A549 (cell line): ENCODE measurements around the gene SPAST.

Experiments used
- BHLHE40 ChIP-seq: IDR thresholded peaks from 2 replicates; pipeline ENCODE4 v1.6.1; 2012; ENCODE audit warnings: low read depth, low read length, inconsistent platforms
- CEBPB ChIP-seq, 2 experiments: fragments of >200 bp in 1 of 2; sonication (Bioruptor Twin) in 1 of 2; formaldehyde crosslinking in 1 of 2; IDR thresholded peaks; 2 replicates each; pipeline ENCODE4 v1.6.1; 2012 to 2016
- JUN ChIP-seq, 2 experiments: fragments of >200 bp; sonication (Bioruptor Twin); formaldehyde crosslinking; IDR thresholded peaks; 2 replicates in 1 of 2; 3 replicates in 1 of 2; pipeline ENCODE4 v1.6.1; 2016 to 2017
- KDM5A ChIP-seq: fragments of 200-600 bp; sonication (generic); IDR thresholded peaks from 2 replicates; pipeline ENCODE4 v1.6.1; 2016; ENCODE audit warnings: antibody characterized with exemption, mild to moderate bottlenecking
- MAFK ChIP-seq: fragments of 450-650 bp; IDR thresholded peaks from 2 replicates; pipeline ENCODE4 v1.6.1; 2014; ENCODE audit not compliant: partially characterized antibody
- POLR2A ChIP-seq: IDR thresholded peaks from 2 replicates; pipeline ENCODE4 v1.6.1; 2012; ENCODE audit warnings: mild to moderate bottlenecking, low read length
- RAD21 ChIP-seq, 2 experiments: fragments of >200 bp in 1 of 2; sonication (Bioruptor Twin) in 1 of 2; formaldehyde crosslinking in 1 of 2; IDR thresholded peaks in 1 of 2; conservative IDR thresholded peaks in 1 of 2; 2 replicates in 1 of 2; 3 replicates in 1 of 2; pipeline ENCODE4 v1.6.1; 2012 to 2018; ENCODE audit warnings: inconsistent platforms in 1 of 2
- RNF2 ChIP-seq: fragments of 200-600 bp; sonication (generic); IDR thresholded peaks from 2 replicates; pipeline ENCODE4 v1.6.1; 2016; ENCODE audit warnings: low read depth, mild to moderate bottlenecking, antibody characterized with exemption, moderate library complexity, borderline replicate concordance
- SMC3 ChIP-seq: fragments of >200 bp; sonication (Bioruptor Twin); formaldehyde crosslinking; IDR thresholded peaks from 3 replicates; pipeline ENCODE4 v1.6.1; 2018; ENCODE audit warnings: inconsistent platforms
- TF ChIP-seq, protein P1 (sequence below): fragments of >200 bp; sonication (Bioruptor Twin); formaldehyde crosslinking; IDR thresholded peaks from 3 replicates; pipeline ENCODE4 v1.5.1; 2016
- TF ChIP-seq, protein P2 (sequence below): IDR thresholded peaks from 2 replicates; pipeline ENCODE4 v1.6.1; 2012
- TF ChIP-seq, protein P3 (sequence below): fragments of 450-650 bp; IDR thresholded peaks from 2 replicates; pipeline ENCODE4 v1.6.1; 2014; ENCODE audit warnings: antibody characterized with exemption
- TF ChIP-seq, protein P4 (sequence below): fragments of 200-600 bp; sonication (generic); IDR thresholded peaks from 2 replicates; pipeline ENCODE4 v1.6.1; 2016; ENCODE audit warnings: antibody characterized with exemption, mild to moderate bottlenecking, moderate library complexity

DNA sequence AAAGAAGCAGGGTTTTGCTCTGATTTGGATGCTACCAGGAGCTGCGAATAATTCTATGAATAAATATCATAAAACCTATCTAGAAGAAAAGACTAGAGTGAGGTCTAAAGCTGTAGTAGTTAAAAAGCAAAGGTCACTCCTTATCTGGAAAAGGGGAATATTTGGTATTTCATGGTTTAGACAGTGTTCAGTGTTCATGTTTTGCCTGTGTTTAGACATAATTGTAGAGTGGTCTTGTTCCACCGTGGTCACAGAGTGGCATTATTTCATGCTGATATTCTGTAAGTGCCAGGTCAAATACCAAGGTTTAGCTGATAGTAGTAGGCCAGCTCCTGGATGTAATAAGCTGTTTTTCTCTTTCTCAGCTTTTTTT lies 10.8 kb downstream of the SPAST start:
- TF ChIP-seq, protein P1, sequence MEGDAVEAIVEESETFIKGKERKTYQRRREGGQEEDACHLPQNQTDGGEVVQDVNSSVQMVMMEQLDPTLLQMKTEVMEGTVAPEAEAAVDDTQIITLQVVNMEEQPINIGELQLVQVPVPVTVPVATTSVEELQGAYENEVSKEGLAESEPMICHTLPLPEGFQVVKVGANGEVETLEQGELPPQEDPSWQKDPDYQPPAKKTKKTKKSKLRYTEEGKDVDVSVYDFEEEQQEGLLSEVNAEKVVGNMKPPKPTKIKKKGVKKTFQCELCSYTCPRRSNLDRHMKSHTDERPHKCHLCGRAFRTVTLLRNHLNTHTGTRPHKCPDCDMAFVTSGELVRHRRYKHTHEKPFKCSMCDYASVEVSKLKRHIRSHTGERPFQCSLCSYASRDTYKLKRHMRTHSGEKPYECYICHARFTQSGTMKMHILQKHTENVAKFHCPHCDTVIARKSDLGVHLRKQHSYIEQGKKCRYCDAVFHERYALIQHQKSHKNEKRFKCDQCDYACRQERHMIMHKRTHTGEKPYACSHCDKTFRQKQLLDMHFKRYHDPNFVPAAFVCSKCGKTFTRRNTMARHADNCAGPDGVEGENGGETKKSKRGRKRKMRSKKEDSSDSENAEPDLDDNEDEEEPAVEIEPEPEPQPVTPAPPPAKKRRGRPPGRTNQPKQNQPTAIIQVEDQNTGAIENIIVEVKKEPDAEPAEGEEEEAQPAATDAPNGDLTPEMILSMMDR, result no peak
- TF ChIP-seq RAD21 (conservative IDR thresholded peaks at IDR 0.05 in 1 of 2, IDR thresholded peaks at IDR 0.05 in 1 of 2), result no peak
- TF ChIP-seq SMC3, result no peak
- no peak for TF ChIP-seq BHLHE40
- TF ChIP-seq, protein P2, sequence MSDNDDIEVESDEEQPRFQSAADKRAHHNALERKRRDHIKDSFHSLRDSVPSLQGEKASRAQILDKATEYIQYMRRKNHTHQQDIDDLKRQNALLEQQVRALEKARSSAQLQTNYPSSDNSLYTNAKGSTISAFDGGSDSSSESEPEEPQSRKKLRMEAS, result no peak
- TF ChIP-seq, protein P3, sequence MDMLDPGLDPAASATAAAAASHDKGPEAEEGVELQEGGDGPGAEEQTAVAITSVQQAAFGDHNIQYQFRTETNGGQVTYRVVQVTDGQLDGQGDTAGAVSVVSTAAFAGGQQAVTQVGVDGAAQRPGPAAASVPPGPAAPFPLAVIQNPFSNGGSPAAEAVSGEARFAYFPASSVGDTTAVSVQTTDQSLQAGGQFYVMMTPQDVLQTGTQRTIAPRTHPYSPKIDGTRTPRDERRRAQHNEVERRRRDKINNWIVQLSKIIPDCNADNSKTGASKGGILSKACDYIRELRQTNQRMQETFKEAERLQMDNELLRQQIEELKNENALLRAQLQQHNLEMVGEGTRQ, result no peak
- no peak for TF ChIP-seq JUN (IDR thresholded peaks at IDR 0.05)
- no peak for TF ChIP-seq POLR2A
- TF ChIP-seq RNF2, result no peak
- no peak for TF ChIP-seq MAFK
- TF ChIP-seq KDM5A, result no peak
- TF ChIP-seq CEBPB (IDR thresholded peaks at IDR 0.05), result no peak
- TF ChIP-seq, protein P4, sequence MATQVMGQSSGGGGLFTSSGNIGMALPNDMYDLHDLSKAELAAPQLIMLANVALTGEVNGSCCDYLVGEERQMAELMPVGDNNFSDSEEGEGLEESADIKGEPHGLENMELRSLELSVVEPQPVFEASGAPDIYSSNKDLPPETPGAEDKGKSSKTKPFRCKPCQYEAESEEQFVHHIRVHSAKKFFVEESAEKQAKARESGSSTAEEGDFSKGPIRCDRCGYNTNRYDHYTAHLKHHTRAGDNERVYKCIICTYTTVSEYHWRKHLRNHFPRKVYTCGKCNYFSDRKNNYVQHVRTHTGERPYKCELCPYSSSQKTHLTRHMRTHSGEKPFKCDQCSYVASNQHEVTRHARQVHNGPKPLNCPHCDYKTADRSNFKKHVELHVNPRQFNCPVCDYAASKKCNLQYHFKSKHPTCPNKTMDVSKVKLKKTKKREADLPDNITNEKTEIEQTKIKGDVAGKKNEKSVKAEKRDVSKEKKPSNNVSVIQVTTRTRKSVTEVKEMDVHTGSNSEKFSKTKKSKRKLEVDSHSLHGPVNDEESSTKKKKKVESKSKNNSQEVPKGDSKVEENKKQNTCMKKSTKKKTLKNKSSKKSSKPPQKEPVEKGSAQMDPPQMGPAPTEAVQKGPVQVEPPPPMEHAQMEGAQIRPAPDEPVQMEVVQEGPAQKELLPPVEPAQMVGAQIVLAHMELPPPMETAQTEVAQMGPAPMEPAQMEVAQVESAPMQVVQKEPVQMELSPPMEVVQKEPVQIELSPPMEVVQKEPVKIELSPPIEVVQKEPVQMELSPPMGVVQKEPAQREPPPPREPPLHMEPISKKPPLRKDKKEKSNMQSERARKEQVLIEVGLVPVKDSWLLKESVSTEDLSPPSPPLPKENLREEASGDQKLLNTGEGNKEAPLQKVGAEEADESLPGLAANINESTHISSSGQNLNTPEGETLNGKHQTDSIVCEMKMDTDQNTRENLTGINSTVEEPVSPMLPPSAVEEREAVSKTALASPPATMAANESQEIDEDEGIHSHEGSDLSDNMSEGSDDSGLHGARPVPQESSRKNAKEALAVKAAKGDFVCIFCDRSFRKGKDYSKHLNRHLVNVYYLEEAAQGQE, result no peak
